ENCODE data around the gene PEX5L. TPM values are rescaled to one million over a fixed set of nuclear protein-coding genes. Genes with fewer than 3 reads are reported as not detected.

Gene PEX5L
- total RNA-seq, 2 donors from 2014 or later, result not detected

DNA sequence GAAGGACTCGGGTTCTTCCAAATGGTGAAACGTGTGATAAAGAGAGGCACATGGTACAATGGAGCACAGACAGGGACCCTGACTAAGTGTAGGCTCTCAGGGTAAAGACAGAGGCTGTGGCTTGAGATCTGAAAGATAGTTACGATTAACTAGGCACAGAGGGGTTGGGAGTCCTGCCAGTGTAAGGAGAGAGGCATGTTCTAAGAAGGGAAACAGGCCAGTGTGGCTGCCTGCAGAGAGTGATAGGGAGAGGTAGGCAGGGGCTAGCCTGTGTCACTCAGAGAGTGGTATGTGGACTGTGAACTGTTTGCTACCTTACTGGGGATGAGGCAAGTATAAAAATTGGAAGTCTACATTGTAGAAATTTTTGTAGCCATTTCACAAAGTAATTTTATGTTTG, 109.5 kb downstream of the PEX5L start:
- H3K27ac ChIP-seq, result no peak overlapping the region
- no peak overlapping the region for H3K4me3 ChIP-seq
- no peaks in the 10 kb centered on the region for H3K4me1 ChIP-seq (ENCODE audit: control insufficient read depth in 1 of 2, low read depth in 2 of 2)
- no peaks in the 10 kb centered on the region for H3K27me3 ChIP-seq (replicated peaks; ENCODE audit: insufficient read depth)
- H3K9me3 ChIP-seq, result no peaks in the 10 kb centered on the region
- TF ChIP-seq, protein P1, sequence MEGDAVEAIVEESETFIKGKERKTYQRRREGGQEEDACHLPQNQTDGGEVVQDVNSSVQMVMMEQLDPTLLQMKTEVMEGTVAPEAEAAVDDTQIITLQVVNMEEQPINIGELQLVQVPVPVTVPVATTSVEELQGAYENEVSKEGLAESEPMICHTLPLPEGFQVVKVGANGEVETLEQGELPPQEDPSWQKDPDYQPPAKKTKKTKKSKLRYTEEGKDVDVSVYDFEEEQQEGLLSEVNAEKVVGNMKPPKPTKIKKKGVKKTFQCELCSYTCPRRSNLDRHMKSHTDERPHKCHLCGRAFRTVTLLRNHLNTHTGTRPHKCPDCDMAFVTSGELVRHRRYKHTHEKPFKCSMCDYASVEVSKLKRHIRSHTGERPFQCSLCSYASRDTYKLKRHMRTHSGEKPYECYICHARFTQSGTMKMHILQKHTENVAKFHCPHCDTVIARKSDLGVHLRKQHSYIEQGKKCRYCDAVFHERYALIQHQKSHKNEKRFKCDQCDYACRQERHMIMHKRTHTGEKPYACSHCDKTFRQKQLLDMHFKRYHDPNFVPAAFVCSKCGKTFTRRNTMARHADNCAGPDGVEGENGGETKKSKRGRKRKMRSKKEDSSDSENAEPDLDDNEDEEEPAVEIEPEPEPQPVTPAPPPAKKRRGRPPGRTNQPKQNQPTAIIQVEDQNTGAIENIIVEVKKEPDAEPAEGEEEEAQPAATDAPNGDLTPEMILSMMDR (IDR thresholded peaks at IDR 0.05), result no peak
- ATAC-seq (ENCODE audit: insufficient number of reproducible peaks, low FRiP score, low read depth) (no peak), DNase-seq (ENCODE audit: low spot score) (no peak)
- H3K36me3 ChIP-seq, result no peaks in the 10 kb centered on the region

GRCh38 chr3:179921951-179922350, 114.8 kb downstream of the PEX5L start:
- Histone ChIP-seq H3K9me3 (no peaks in the 10 kb centered on the region), H3K27me3 (replicated peaks; ENCODE audit: insufficient read depth) (no peaks in the 10 kb centered on the region), H3K4me1 (ENCODE audit: control insufficient read depth in 1 of 2, low read depth in 2 of 2) (no peaks in the 10 kb centered on the region), H3K27ac (no peak overlapping the region), H3K4me3 (no peak overlapping the region), H3K36me3 (no peaks in the 10 kb centered on the region)
- DNase-seq (ENCODE audit: low spot score) (no peak), ATAC-seq (ENCODE audit: insufficient number of reproducible peaks, low FRiP score, low read depth) (no peak)
- TF ChIP-seq, protein P1 (IDR thresholded peaks at IDR 0.05), result no peak

DNA sequence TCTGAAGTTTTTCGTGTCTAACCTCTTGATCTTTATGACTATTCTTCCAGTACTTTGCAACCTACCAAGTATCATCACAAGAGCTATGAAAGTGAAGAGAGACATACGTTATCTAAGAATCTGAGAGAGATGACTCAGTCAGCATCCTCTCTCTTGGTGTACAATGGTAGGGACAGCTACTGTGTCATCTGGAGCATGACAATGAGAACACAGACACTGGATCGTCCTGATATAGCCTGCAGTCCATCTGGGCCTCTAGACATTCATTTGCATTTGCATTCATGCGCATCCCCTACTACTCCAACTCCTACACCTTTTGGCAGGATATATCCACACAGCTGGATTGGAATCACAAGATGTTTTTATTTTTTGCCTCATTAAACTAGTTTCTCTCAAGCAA, 115.2 kb downstream of the PEX5L start:
- TF ChIP-seq, protein P1 (IDR thresholded peaks at IDR 0.05), result no peak
- DNase-seq (ENCODE audit: low spot score), result no peak
- H3K9me3 ChIP-seq, result no peaks in the 10 kb centered on the region
- H3K36me3 ChIP-seq, result no peaks in the 10 kb centered on the region
- no peaks in the 10 kb centered on the region for H3K4me1 ChIP-seq (ENCODE audit: control insufficient read depth in 1 of 2, low read depth in 2 of 2)
- ATAC-seq (ENCODE audit: insufficient number of reproducible peaks, low FRiP score, low read depth), result no peak
- H3K27ac ChIP-seq, result no peak overlapping the region
- H3K4me3 ChIP-seq, result no peak overlapping the region
- H3K27me3 ChIP-seq (replicated peaks; ENCODE audit: insufficient read depth), result no peaks in the 10 kb centered on the region

GRCh38 chr3:179907784-179908482, 128.8 kb downstream of the PEX5L start:
- DNase-seq (ENCODE audit: low spot score), result no peak
- Histone ChIP-seq H3K4me1 (ENCODE audit: control insufficient read depth in 1 of 2, low read depth in 2 of 2) (no peaks in the 10 kb centered on the region), H3K4me3 (no peak overlapping the region), H3K27ac (no peak overlapping the region), H3K36me3 (no peaks in the 10 kb centered on the region), H3K27me3 (replicated peaks; ENCODE audit: insufficient read depth) (no peaks in the 10 kb centered on the region), H3K9me3 (no peaks in the 10 kb centered on the region)
- TF ChIP-seq, protein P1 (IDR thresholded peaks at IDR 0.05), result no peak
- no peak for ATAC-seq (ENCODE audit: insufficient number of reproducible peaks, low FRiP score, low read depth)

- no peaks in the 10 kb centered on the region for H3K27me3 ChIP-seq (replicated peaks; ENCODE audit: insufficient read depth)
- TF ChIP-seq, protein P1 (IDR thresholded peaks at IDR 0.05), result no peak
- H3K4me1 ChIP-seq (ENCODE audit: control insufficient read depth in 1 of 2, low read depth in 2 of 2), result no peaks in the 10 kb centered on the region
- no peak overlapping the region for H3K27ac ChIP-seq
- H3K9me3 ChIP-seq, result no peaks in the 10 kb centered on the region
- no peak overlapping the region for H3K4me3 ChIP-seq
- DNase-seq (ENCODE audit: low spot score) (no peak), ATAC-seq (ENCODE audit: insufficient number of reproducible peaks, low FRiP score, low read depth) (no peak)
- H3K36me3 ChIP-seq, result no peaks in the 10 kb centered on the region
These were observed 134.7 kb downstream of the PEX5L start for GRCh38 chr3:179902061-179902460.

Data from thoracic aorta (tissue), 2 donors.